HG02981 (cell line): Measurements from ENCODE around the gene PRR4.

ENCODE experiments used
- ATAC-seq: cut with Tn5 transposase; IDR thresholded peaks from one replicate; pipeline ENCODE4 v1.9.1; 2021; ENCODE audit warnings: mild to moderate bottlenecking, moderate library complexity; ENCODE audit not compliant: unreplicated experiment

The PRR4 gene

DNA sequence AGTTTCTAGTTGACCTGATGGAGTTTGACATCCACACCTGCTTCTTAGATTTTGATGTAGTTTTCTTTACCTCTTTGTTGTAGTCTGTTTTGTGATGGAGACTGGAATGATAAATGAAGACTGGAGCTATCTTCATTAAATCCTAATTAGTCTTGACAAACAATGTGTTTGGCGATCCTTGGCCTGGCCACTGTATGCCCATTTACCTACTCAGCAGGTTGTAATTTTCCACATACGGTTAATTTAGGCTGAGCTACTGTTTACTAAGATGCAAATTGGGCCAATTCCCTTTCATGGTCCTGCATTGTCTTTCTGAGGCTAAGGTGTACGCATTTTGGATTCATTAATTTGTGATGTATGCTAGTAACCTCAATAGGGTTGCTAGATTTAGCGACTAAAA lies 46.7 kb downstream of the PRR4 start, which contains the start of gene TAS2R7:
TAS2R7 (minus strand) TSS at position 41 of the 400 bp plus-strand sequence. CDS start 57 bp downstream, outside the sequence.
- no peak for ATAC-seq

DNA sequence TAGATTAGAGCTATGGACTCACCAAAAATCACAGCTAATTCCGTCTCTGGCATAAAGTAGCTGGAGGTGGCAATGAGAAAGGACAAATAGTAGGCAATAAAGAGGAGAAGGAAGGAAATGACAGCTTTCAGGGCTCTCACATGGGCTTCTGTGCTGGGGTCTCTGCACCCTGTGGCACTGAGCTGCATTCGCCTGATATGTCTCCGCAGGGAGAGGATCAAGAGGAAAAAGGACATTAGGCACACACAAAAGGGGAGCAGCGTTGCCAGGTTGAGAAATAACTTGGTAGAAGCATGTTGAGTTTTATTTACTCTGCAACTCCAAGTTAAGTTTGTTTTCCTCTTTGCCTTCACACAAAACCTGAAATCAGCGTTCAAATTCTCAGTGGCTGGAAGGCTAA lies 47.5 kb downstream of the PRR4 start:
- ATAC-seq: no peak
